Panc1 (cell line): ENCODE results near the gene NUDT19. TPM values are rescaled to one million over a fixed set of nuclear protein-coding genes. Genes with fewer than 3 reads are reported as not detected.
"Not testable (repeated sequence)": the region's sequence is repeated elsewhere in the genome, so short reads cannot be mapped to it uniquely, and the experiment has no call there.

Source experiments
- ATAC-seq: fragments of 200-7000 bp; cut with Tn5 transposase; 2 replicates; pipeline ENCODE4 v1.9.1; 2020; ENCODE audit warnings: mild to moderate bottlenecking, moderate library complexity
- BruUV-seq: library from RNA; stranded (reverse); fragments of 400-500 nt; replicated peaks from 2 replicates; lab custom pipeline; 2021; lab: Mats Ljungman, UMichigan
- CTCF ChIA-PET: fragments of 300-600 bp; sonication (Branson Sonifier 250); formaldehyde crosslinking; loops from one replicate; lab custom pipeline; 2022; ENCODE audit warnings: antibody characterized with exemption; lab: Charles Lee
- POLR2A ChIA-PET: fragments of 300-600 bp; sonication (Branson Sonifier 250); formaldehyde crosslinking; loops from one replicate; lab custom pipeline; 2022; ENCODE audit warnings: antibody characterized with exemption; lab: Charles Lee
- DNase-seq: peaks from one replicate; pipeline ENCODE4 v3.0.0-alpha.2; 2010; ENCODE audit warnings: low read depth, low spot score
- H3K27ac ChIP-seq: 2 replicates; pipeline ENCODE4 v1.5.1; 2011; ENCODE audit warnings: mild to moderate bottlenecking, low read length, inconsistent platforms
- H3K27me3 ChIP-seq: fragments of 200-500 bp; sonication (Bioruptor generic); 2 replicates; pipeline ENCODE4 v1.6.0; 2014; ENCODE audit warnings: low read length, inconsistent platforms; ENCODE audit not compliant: control insufficient read depth, insufficient read depth
- H3K36me3 ChIP-seq: fragments of 200-500 bp; sonication (Bioruptor generic); 2 replicates; pipeline ENCODE4 v1.5.1; 2014; ENCODE audit warnings: inconsistent platforms, mild to moderate bottlenecking, low read length, moderate library complexity; ENCODE audit not compliant: control insufficient read depth, insufficient read depth
- H3K4me1 ChIP-seq: 2 replicates; pipeline ENCODE4 v1.5.1; 2011; ENCODE audit warnings: inconsistent platforms, mild to moderate bottlenecking, low read length, moderate library complexity; ENCODE audit not compliant: control insufficient read depth, insufficient read depth
- H3K4me3 ChIP-seq, 2 experiments: 2 replicates each; pipeline ENCODE4 v1.5.1; 2011 to 2012; ENCODE audit warnings: low read depth in 2 of 2, low read length in 2 of 2, mild to moderate bottlenecking in 2 of 2, inconsistent platforms in 1 of 2, moderate library complexity in 1 of 2
- H3K9me3 ChIP-seq: fragments of 200-500 bp; sonication (Bioruptor generic); 2 replicates; pipeline ENCODE4 v1.5.1; 2014; ENCODE audit warnings: low read depth, mild to moderate bottlenecking, inconsistent platforms, low read length, moderate library complexity; ENCODE audit not compliant: control insufficient read depth, insufficient read depth
- CTCF ChIP-seq: fragments of 450-650 bp; IDR thresholded peaks from 2 replicates; pipeline ENCODE4 v1.5.1; 2017; ENCODE audit warnings: mild to moderate bottlenecking
- POLR2AphosphoS5 ChIP-seq: IDR thresholded peaks from 2 replicates; pipeline ENCODE4 v1.6.1; 2012; ENCODE audit warnings: mild to moderate bottlenecking, low read depth, low read length, moderate library complexity
- REST ChIP-seq, 2 experiments: IDR thresholded peaks; 2 replicates each; pipeline ENCODE4 v1.6.1; 2011 to 2012; ENCODE audit warnings: low read depth in 2 of 2, control low read depth in 1 of 2, low read length in 1 of 2, mild to moderate bottlenecking in 1 of 2, moderate library complexity in 1 of 2; ENCODE audit not compliant: insufficient read depth in 1 of 2
- SIN3A ChIP-seq: IDR thresholded peaks from 2 replicates; pipeline ENCODE4 v1.6.1; 2012; ENCODE audit warnings: low read depth, mild to moderate bottlenecking, low read length, moderate library complexity, borderline replicate concordance; ENCODE audit not compliant: insufficient read depth
- TCF7L2 ChIP-seq: IDR thresholded peaks from 2 replicates; pipeline ENCODE4 v1.6.1; 2011; ENCODE audit warnings: mild to moderate bottlenecking, low read depth, low read length, inconsistent platforms
- in situ Hi-C: cut with HindIII; loops from 2 replicates; pipeline ENCODE4 v1.10.0; 2016; ENCODE audit warnings: low sequenced_read_pairs, low pct_unique_long_range_greater_than_20kb
- intact Hi-C: fragments of 100-400 bp; cut with micrococcal nuclease; formaldehyde crosslinking; loops from one replicate; pipeline ENCODE4 v1.10.0; 2022; ENCODE audit not compliant: unreplicated experiment
- total RNA-seq: library from RNA; stranded (reverse); gene quantifications from one replicate; pipeline ENCODE4 v1.2.1, GENCODE V29; 2021; ENCODE audit not compliant: unreplicated experiment

The NUDT19 gene
- total RNA-seq, 1 experiment from 2014 or later: 41.4 TPM

- no peak for ATAC-seq
- Histone ChIP-seq H3K27ac (no peak overlapping the region), H3K27me3 (peaks cover 4% of the 10 kb centered on the region; the same call in 1 of the 2 replicates), H3K9me3 (no peaks in the 10 kb centered on the region), H3K36me3 (no peaks in the 10 kb centered on the region), H3K4me3 (no peak overlapping the region), H3K4me1 (no peaks in the 10 kb centered on the region)
- ChIA-PET CTCF (interaction anchor here (0.7 kb wide), 1 partner anchor 458 kb away, joined by 8 read pairs; no protein-coding TSS in a partner anchor), POLR2A (no interaction called here)
- TF ChIP-seq REST (IDR thresholded peaks at IDR 0.05; ENCODE audit: insufficient read depth in 1 of 2, low read depth in 2 of 2, low read length in 1 of 2) (no peak), SIN3A (no peak), CTCF (no peak), TCF7L2 (no peak), POLR2AphosphoS5 (no peak)
- BruUV-seq: no TSS peak
- in situ Hi-C loops (no loop called here), intact Hi-C loops (no loop called here)
- DNase-seq: no peak
These were observed 51.8 kb downstream of the NUDT19 start for GRCh38 chr19:32743447-32743846.

GRCh38 chr19:32744555-32745325 is 53.1 kb downstream of the NUDT19 start:
- no peak overlapping the region for H3K27ac ChIP-seq
- TF ChIP-seq TCF7L2: no peak
- no peak for TF ChIP-seq SIN3A
- no peak for TF ChIP-seq CTCF
- TF ChIP-seq POLR2AphosphoS5: no peak
- no peak for TF ChIP-seq REST (IDR thresholded peaks at IDR 0.05; ENCODE audit: insufficient read depth in 1 of 2, low read depth in 2 of 2, low read length in 1 of 2)
- ATAC-seq (no peak; the same call in 1 of the 2 replicates), DNase-seq (no peak)
- CTCF ChIA-PET: no interaction called here
- in situ Hi-C loops (no loop called here), intact Hi-C loops (no loop called here)
- no peaks in the 10 kb centered on the region for H3K4me1 ChIP-seq
- no peaks in the 10 kb centered on the region for H3K9me3 ChIP-seq
- H3K27me3 ChIP-seq: peaks cover 4% of the 10 kb centered on the region; the same call in 1 of the 2 replicates
- no peak overlapping the region for H3K4me3 ChIP-seq
- no peaks in the 10 kb centered on the region for H3K36me3 ChIP-seq
- POLR2A ChIA-PET: no interaction called here
- no TSS peak for BruUV-seq

DNA sequence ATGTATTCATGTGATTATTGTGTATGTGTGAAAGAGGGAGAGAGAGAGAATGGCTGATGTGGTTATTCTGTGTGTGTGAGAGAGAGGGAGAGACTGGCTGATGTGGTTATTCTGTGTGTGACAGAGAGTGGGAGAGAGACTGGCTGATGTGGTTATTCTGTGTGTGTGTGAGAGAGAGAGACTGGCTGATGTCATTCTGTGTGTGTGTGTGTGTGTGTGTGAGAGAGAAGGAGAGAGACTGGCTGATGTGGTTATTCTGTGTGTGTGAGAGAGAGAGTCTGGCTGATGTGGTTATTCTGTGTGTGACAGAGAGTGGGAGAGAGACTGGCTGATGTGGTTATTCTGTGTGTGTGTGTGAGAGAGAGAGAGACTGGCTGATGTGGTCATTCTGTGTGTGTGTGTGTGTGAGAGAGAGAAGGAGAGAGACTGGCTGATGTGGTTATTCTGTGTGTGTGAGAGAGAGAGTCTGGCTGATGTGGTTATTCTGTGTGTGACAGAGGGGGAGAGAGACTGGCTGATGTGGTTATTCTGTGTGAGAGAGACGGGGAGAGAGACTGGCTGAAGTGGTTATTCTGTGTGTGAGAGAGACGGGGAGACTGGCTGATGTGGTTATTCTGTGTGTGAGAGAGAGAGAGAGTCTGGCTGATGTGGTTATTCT is 54.1 kb downstream of the NUDT19 start:
- ATAC-seq, in situ Hi-C loops, H3K27ac ChIP-seq, H3K36me3 ChIP-seq, POLR2A ChIA-PET, intact Hi-C loops, H3K9me3 ChIP-seq, H3K27me3 ChIP-seq, CTCF ChIA-PET, H3K4me3 ChIP-seq, H3K4me1 ChIP-seq, DNase-seq, BruUV-seq: not testable (repeated sequence)
